ENCODE data around the gene MVD.
A peak's percentile ranks its signal among the peaks of the same experiment; 100 is the strongest.

MVD gene

DNA sequence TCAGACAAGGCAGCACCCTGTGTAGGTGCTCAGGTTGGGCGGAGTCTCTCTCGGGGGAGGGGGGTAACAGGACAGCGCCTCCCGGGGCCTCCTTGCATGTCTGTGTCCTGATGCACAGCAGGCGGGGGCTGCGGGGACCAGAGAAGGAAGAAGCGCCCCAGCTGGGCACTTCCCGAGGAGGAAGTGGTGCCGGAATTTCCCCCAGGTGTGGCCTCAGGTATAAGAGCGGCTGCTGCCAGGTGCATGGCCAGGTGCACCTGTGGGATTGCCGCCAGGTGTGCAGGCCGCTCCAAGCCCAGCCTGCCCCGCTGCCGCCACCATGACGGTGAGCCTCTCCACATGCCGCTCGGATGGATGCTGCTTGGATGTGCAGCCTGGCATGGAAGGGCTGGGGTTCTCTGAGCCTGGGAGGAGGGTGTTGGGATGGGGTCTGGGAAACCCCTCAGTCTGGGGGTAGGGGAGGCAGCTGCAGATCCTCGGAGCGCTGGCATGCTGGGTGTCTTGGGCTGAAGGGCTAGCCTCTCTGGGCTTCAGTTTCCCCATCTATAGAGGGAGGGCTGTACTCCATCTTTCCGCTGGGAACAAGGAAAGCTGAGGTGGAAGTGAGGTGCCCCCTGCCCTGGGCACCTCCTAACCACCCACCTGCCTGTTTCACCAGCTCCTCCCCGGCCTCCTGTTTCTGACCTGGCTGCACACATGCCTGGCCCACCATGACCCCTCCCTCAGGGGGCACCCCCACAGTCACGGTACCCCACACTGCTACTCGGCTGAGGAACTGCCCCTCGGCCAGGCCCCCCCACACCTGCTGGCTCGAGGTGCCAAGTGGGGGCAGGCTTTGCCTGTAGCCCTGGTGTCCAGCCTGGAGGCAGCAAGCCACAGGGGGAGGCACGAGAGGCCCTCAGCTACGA is 24.3 kb downstream of the MVD start, which contains the start of gene IL17C:
TSS of gene IL17C (plus strand) at position 250 of the 908 bp plus-strand sequence. CDS start at position 320, 70 bp downstream.
- peak; percentile 42 for DNase-seq

DNA sequence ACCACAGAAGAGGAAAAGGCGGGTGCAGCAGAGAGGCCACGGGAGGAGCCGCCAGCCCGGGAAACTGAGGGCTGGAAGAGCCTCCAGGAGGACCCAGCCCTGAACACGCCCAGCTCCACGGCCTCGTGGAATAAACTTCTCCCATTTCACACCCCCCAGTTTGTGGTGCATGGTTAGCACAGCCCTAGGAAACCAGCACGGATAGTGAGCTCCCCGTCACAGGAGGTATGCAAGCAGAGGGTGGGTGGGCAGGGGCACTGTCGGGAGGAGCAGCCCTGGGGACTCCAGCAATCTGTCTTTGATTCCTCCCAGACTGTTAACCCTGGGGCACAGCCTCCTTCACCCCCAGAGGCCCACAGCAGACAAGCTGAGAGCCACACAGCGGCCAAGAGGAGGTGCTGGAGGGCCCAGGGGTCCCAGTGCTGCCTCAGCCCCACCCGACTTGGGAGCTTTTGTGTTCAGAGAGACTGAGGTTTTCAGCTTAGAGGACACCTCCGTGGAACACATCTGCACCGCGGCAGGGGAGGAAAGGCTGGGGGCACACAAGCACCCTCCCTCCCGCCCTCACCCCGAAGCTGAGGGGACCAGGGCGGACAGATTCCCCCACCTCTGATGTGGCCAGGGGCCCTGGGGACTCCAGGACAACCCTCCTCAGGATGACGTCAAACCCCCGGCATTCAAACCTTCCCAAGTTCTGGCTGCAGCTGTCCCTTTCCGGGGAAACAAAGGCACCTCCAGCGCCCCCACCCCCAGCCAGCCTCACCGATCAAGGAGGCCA is 26.2 kb downstream of the MVD start:
- peak; percentile 11 for DNase-seq

DNA sequence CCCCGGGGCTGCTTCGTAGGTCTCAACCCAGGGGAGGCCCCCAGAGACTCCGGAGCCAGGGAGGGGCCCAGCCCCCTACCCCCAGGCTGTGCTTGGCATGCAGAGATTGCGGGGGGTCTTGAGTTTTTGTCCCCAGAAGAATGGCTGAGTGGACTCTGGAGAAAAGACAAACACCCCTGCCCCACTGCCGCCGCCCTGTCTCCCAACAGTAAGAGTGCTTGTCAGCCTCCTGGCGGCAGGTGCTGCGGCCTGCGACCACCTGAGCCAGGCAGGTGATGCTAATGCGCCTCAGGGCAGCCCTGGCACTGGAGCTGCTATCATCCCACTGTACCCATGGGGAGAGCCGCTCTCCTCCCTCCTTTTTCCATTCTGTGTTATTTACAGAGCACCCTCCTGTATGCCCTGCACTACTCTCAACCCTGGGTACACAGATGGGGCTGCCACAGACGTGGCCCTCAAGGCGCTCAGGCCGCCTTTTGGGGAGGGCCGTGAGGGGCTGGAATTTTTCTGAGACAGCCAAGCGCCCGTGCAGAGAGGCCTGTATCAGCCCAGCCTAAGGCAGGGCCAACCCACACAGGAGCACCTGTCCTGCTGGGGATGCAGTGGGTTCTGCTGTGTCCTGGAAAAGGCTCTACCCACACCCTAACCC is 27.1 kb downstream of the MVD start:
- DNase-seq, result no peak

DNA sequence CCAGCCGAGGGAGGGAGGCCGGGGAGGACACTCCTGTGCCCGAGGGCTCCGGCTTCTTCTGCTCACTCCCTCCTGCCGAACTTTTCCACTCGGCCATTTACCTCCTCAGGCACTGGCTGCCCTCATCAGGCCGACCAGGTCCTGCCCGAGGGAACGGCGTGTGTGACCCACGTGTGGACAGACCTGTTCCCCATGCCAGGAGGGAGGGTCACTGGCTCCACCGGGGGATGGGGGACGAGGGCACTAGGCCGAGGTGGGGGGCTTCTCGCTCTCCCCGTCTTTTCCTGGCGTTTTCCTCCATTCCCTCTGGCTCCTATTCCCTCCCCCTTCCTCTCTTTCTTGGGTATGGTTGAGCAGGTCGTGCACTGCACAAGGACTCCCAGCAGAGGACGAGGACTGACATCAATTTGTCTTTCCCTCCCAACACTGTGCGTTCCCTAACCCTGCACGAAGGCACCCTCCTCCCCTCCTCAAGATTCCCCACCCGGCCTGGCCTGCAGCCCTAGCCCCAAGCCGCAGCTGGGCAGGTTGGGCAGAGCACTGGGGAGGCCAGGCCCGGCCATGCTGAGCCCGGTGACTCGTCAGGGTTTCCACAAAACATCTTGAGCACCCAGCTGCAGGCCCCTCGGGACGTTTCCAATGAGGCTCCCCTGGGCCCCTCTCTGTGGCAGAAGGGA is 27.8 kb downstream of the MVD start:
- no peak for DNase-seq

DNA sequence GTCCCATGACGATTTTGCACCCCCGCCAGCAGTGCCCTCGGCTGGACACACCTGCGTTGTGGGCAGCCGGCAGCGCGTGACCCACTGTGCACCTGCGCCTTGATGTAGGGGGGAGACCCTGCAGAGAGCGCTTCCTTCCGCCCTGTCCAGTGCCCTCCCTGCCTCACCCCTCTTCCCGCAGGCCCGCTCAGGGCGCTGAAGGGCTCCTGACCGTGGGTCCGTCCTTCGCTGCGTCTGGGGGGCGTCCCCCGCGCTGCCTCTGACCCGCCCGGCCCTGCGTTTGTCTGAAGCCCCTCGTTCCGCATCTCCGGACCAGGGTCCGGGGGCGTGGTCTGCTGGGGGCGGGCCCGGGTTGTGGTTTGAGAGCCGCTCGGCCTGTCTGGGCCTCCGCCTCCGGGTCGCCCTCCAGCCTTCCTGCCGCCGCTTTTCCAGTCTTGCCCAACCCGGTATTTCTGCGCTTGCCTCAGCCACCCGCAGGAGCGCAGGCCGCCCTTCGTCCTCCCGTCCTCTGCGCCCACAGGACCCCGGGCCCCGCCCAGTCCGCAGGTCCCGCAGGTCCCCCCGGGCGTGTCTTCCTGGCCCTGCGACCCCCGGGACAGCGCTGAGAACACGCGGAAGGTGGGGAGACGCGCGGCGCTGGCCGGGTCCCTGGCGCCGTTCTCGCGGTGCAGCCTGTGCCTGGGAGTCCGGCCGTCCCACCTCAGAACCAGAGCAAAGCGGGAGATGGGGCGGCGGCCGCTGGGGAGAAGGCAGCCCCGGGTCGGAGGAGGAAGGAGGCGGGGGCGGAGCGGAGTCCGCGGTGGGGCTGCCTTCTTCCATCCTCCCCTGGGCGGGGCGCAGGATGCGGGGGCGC is 28.5 kb downstream of the MVD start:
- DNase-seq, result peak; percentile 63

DNA sequence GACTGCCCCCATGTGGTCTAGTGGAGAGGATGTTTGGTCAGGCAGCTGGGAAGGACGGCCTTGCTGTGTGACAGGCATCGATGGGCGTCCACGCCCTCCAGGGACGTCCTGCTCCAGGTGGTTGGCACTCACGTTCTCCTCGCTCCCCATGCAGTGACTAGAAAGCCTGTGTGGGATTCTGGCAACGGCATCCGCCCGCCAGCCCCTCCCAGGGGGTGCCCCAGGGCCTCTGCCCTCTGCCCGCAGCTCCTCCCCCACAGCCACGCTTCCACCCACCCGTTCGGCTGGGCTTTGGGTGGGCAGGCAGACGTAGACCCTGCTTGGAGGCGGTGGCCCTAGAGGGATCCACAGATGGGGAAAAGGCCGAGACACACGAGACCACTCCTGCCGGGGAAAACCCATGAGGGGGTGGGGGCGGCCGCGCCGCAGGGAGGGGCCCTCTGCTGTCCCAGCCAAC is 29.2 kb downstream of the MVD start:
- DNase-seq, result peak; percentile 69

DNA sequence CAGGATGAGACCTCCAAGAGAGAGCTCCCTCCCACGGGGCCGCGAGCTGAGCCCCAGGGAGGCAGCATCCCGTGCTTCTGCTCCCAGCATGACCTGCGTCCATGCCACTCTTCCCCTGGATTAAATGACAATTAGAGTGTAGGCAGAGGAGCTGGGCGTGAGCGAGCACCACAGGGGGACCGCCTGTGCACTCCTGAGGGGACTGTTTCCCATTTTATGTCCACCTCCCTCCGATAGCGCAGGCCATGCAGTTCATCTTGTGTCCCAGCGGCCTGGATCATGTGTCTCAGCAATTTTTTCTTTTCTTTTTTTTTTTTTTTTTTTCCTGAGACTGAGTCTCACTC is 30.3 kb downstream of the MVD start:
- DNase-seq, result no peak

DNA sequence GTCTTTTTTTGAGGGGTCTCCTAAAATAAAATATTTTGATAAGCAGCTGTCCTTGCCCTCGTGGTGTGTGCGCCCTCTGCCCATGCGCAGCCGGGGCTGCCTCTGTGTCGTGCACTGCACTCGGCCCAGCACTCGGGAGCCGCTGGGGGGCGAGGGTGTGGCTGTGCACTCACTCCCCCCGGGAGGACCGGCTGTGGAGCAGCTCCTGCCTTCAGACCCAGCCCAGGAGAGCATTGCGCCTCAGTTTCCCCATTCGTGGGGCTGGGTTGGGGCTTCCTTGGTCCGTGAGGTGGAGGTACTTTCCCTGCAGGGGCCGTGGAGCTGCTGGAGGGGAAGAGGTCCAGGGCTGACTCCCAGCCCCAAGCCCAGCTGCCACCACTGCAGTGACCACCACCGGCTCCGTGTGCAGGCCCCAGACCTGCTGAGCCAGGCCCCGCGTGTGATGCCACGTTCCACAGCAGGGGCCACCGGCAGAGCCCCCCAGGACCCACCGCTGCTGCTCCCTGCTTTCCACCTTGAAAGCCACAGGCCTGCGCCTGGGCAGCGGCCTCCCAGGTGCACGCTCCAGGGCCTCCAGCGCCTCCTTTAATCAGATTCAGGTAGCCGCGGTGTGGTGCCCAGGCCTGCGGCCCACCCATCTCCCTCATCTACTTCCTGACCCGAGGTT is 30.8 kb downstream of the MVD start:
- DNase-seq, result no peak

DNA sequence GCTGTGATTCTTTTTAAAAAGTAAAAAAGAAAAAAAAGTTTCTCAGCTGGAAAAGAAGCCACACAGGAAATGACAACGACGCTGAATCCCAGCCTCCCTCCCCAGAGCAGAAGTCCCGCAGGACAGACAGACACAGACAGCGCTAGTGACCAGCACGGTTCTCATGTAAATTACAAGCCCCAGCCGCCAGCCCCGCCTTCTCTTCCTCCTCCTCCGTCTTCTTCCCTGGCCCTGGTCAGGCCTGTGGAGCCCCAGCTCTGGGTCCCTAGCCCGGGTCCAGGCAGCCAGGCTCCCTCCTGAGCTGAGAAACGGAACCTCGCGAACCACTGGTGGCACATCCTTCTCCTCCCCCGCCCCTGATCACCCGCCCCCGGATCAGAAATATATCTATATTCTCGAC is 31.5 kb downstream of the MVD start:
- no peak for DNase-seq

DNA sequence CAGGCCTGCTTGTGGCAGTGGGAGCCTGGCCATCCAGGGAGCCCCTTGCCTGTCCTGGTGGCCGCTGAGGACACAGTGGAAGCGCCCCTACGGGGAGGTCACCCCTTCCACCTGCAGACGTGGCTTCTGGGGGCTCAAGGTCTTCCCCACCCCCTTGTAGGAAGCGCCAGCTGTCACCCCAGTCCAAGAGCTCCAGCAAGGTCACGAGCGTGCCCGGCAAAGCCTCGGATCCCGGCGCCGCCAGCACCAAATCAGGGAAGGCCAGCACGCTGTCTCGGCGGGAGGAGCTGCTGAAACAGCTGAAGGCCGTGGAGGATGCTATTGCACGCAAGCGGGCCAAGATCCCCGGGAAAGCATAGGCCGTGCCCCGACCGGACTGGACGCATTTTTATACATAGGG is 31.9 kb downstream of the MVD start:
- DNase-seq, result no peak

DNA sequence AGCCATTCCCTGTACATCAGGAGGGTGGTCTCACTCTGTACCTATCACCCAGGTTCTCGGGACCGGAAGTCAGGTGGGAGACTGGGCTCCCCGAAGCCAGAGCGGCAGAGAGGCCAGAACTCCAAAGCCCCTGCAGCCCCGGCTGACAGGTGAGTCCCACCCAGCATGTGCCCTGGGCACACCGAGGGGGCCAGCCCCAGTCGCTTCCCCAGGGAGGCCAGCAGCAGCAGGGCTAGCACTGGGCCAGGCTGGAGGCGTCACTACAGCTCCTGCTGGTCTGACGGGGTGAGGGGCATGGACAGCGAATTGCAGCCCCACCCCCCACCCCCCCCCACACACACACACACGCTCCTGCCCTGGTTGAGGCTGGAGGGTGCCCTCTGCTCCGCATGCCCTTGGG is 32.5 kb downstream of the MVD start:
- DNase-seq, result no peak

DNA sequence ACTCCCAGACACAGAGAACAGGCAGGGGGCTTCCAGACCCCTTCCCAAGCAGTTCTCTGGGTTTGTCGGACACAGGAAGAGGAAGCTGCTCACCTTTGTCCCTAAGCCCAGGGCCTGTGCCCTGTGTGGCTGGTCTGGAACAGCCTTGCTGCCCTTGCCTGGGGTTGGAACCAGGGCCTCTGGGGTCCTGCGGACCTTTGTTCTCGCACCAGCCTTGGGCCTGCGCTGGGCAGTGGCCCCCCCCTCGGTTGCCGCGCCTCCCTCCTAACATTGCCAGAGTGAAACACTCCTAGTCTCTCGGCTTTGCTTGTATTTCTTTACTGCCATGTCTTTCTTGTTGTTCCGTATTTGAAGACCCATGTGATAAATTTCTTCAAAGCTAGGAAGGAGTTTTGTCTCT is 33.1 kb downstream of the MVD start:
- DNase-seq, result no peak

DNA sequence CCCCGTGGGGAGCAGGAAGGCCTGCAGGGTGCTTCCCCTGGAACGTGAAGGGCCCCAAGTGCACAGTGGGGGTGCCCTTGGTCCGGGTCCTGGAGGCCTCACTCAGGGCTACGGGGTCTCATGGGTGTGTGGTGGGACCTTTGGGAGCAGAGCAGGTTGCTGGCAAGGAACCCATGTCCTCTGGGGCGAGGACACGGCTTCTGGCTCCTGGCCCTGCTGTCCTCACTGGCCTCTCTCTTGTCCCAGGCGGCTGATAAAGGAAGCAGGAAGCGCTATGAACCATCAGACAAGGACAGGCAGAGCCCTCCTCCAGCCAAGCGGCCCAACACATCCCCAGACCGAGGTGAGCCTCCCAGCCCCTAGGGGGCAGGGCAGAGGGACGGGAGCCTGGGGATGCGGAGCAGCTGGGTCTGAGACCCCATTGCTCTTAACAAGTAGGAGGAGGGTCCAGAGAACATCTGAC is 34.3 kb downstream of the MVD start:
- no peak for DNase-seq

DNA sequence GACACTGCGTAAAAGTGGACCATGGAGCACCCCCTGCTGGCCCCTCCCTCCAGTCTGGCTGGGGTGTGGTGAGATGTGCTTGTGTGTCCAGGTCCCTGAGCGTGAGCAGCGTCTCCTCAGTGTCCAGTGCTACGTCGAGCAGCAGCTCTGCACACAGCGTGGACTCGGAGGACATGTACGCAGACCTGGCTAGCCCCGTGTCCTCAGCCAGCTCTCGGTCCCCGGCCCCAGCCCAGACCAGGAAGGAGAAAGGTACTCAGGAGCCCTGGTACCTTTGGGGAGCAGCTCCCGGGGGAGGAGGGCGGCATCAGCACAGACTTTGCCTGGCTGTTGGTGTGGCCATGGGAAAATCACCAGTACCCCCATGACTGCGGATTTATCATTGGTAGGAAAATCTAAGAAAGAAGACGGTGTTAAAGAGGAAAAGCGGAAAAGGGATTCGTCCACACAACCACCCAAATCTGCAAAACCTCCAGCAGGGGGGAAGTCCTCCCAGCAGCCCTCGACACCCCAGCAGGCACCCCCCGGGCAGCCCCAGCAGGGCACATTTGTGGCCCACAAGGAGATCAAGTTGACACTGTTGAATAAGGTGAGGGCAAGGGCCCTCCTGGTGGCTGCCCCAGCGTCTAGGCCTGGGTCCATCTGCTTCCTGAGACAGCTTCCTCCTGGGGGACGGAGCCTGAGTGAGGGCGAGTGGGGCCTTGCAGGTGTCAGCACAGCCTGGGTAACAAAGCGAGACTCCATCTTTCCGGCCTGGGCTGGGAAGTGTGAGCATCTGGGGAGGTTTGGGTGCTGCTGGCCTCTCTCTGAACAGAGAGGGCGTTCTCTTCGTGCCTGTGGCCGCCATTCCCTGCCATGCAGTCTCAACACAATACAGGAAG is 35.1 kb downstream of the MVD start:
- no peak for DNase-seq

DNA sequence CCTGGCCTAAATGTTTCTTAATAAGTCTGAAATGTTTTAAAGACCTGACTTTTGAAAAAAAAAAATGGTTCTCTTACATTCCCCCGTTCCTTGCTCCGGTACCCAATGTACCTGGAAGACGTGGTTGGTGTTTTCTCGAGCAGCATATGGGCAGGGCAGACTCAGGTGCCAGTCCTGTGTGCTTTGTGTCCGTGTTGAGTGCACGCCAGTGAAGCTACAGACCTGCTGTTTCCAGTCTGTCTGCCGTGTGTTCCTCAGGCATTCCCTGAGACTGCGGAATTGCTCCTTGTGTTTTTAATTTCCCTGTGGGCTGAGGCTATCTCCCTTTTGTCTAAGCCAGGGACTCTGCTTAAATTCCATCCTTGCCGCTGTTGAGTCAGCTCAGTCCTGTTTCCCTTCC is 36.2 kb downstream of the MVD start:
- no peak for DNase-seq

DNA sequence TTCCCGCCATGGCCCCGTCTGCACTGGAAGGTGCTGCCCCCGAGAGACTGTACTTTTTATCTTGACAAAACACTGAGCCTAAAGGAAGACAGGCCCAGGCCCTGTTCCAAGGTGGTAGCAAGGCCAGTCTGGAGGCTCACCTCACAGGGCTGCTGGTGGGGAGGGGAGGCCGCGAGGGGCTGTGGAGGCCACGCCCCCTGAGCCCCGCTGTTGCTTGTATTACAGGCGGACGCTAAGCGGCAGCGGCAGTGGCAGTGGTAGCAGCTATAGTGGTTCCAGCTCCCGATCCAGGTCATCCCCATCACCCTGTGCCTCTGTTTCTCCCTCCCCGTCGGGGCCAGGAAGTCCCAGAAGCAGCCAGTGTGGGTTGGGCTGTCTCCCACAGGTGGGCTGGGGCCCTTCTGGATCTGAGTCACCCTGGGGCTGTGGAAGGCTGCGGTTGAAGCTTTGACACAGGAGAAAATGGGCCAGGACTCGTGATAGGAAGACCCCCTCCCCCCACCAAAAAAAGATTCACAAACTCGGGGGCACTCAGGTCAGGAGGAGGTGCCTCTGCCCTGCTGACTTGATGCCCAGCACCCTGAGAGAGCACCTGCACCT is 37.8 kb downstream of the MVD start:
- DNase-seq, result no peak

DNA sequence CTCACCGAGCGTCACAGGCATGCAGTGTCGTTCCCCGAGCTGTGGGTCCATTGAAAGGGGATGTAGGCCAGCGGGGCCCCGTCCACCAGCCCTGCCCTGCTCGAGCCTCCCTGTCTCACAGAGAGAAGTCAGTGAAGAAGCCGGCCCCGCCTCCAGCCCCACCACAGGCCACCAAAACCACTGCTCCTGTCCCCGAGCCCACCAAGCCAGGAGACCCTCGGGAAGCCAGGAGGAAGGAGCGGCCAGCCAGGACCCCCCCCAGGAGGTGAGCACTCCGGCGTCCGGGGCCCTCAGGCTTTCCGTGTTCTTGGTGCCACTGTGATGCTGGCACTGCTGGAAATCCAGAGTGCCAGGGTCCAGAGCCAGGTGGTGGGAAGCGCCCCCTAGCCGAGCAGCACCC is 38.4 kb downstream of the MVD start:
- no peak for DNase-seq

DNA sequence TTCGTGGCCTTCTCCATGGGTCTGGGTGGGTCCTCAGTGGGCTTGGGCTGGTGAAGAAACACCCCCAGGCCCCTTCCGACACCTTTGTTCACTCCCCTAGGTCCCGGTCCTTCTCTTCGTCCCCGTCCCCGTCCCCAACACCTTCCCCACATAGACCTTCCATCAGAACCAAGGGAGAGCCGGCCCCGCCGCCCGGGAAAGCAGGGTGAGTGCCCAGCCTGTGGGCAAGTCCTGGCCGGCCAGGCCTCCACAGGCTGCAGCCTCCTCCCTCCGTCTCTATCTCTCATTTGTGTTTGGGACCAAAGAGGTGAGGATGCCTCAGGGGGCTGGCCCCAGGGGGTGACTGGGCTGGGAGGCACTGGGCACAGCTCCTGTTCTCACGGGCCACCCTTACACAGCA is 39.0 kb downstream of the MVD start:
- DNase-seq, result no peak

DNA sequence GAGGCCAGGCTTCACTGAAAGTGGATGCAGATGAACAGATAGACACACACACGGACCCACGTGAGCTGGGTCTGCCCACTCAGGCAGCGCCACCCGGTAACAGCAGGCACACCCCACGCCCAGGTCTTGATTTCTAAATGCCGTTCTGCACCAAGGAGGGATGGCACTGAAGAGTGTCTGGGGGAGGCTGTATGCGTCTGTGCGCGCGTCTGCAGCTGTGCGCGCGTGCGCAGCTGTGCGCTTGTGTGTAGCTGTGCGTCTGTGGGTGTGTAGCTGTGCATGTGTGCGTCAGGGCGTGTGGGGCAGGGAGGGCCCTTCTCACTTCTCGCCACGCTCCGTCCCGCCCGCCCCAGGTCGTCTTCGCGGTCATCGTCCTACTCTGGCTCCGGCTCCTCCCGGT is 40.0 kb downstream of the MVD start:
- no peak for DNase-seq

DNA sequence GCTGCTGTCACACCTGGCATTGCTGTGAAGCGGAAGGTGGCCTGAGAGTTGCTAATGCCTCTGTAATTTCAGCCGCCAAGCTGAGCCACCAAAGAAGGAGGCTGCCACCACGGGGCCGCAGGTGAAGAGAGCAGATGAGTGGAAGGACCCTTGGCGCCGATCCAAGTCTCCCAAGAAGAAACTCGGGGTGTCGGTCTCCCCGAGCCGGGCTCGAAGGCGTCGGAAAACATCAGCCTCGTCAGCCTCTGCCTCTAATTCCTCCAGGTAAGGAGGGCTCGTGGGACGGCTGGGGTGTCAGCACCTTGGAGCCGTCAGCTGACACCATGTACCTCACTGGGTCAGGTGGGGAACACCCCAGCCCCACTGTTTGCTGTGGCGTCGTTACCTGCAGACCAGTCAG is 40.8 kb downstream of the MVD start:
- no peak for DNase-seq

Data from CD4-positive, alpha-beta T cell treated with Interferon gamma for 1 hour (primary cell).